Mesenteric fat pad (tissue), 1 donor: ENCODE data around the gene P2RY12. TPM values are rescaled to one million over a fixed set of nuclear protein-coding genes. Genes with fewer than 3 reads are reported as not detected.

Source experiments
- DNase-seq: peaks from one replicate; pipeline ENCODE4 v3.0.0-alpha.2; 2020; ENCODE audit warnings: low spot score
- total RNA-seq: library from RNA; stranded (reverse); fragmentation: NEBNext Ultra II Directional; extraction: Animal tissue kit (Norgen Biotek cat#: 25700); gene quantifications from one replicate; pipeline ENCODE4 v1.2.1, GENCODE V29; 2021
- donor health status: DM: yes; HTN: yes; CAD: no.

The P2RY12 gene
- total RNA-seq, 1 donor from 2014 or later = 5.7 TPM

DNA sequence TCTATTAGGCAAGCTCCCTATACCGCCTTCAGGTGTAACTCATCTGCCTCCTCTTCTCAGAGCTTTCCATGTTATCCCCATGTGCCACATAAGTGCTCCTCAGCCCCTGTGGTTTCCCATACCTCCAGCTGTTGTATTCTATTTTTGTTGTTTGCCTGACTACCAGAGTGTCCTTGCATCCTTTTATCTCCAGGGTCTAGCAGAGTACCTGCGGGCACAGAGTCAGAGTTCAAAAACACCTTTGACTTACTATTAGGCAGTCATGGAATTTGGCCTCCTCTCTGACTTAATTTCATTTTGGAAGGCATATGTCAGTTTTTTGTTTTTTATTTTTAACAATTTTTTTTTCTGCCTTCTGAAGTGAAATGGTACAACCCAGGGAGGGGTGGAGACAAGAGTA lies 75.0 kb downstream of the P2RY12 start:
- no peak for DNase-seq

DNA sequence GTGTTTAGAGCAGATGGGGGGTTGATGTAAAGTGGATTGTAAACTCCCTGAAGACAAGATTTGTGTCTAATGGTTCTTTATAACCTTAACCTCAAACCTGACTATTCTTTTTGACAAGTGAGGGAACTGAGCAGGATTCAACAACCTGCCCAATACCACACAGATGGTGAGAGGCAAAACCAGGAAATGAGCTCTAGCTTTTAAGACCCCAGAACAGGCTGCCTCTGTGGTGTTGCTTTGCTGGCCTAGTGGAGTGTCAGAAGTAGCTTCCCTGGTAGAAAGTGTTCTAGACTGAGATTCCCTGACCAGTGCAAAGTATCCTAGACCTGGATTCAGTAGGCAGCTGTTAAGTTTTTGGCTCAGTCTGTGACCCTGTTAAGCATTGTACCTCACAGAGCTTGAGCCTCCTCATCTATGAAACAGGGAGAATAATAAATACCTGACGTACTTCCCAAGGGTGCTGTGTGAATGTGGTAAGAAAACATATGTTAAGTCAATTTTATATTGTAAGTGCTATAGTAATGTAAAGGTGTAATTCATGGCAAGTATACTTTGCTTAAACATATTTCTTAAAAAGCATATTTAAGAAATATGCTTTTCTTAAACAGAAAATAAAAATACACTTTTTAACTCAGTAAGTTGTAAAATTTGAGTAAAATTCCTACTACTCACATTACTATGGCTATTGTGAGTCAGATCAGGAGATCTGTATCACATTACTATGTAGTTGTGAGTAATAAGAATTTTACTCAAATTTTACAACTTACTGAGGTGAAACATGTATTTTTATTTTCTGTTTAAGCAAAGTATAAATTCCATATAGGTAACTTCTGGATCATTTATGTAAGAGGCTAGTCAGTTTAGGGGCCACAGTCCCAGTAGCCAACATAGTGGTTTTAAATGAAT lies 76.7 kb downstream of the P2RY12 start:
- DNase-seq = no peak

DNA sequence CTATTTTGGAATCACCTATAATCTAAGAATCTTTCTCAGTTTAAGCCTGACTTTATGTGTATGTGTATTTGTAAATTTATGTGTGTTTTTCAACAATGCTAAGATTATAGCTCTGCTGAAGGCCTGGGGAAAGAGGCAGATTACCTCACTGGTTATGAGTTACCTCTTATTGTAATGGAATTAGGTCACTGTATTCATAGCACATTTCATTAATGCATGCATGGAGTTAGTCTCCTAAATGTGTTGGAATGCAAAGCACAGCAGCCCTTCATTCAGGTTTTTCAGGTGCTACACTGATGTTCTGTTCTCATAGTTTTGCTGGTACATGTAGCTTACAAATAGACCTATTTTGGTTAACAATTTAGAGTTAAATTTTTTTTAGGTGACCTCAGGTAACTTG lies 77.4 kb downstream of the P2RY12 start:
- DNase-seq = no peak

DNA sequence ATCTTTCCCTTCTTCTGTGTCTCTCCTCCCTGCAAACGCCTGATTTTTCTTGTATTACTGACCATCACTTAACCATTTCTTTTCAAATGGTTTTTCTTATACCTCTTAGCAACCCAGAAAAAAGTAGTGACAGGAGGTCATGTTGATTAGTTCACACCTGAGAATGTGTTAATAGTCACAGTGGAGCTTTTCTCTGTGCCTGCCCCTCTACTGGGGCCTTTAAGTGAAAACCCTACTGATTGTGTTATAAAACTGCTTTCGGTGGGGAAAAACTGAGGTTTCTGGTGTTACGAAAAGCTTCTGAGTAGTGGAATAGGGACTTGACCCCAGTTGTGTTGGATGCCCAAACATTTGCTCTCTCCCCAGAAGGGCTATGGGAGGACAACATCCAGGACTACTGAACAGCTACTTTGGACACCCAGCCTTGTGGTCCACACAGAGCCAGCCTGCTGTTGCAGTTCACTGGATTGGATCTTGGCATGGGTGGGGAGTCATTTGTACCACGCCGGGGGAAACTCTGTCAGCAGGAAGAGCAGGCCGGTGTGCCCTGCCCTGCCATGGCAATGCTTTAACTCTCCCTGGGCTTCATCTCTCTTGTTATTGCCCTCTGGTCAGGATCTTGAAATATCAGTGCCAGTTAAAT lies 78.3 kb downstream of the P2RY12 start:
- DNase-seq = no peak

DNA sequence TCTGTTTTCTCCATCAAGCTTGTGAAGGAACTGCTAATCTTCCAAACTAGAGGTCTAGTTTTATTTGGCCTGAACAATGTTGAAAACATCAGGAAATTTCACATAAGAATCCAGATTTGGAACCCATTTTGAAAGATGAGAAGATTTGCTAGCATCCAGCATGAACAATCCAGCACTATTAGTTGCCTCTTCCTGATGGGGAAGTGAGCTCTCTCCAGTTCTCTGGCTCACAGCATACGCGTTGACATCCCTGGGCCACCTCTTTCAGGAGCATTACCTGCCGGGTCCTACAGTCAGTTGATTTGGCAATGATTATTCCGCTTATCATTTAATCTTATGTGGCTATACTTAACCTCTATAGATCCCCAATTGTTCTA lies 78.8 kb downstream of the P2RY12 start:
- DNase-seq = no peak

DNA sequence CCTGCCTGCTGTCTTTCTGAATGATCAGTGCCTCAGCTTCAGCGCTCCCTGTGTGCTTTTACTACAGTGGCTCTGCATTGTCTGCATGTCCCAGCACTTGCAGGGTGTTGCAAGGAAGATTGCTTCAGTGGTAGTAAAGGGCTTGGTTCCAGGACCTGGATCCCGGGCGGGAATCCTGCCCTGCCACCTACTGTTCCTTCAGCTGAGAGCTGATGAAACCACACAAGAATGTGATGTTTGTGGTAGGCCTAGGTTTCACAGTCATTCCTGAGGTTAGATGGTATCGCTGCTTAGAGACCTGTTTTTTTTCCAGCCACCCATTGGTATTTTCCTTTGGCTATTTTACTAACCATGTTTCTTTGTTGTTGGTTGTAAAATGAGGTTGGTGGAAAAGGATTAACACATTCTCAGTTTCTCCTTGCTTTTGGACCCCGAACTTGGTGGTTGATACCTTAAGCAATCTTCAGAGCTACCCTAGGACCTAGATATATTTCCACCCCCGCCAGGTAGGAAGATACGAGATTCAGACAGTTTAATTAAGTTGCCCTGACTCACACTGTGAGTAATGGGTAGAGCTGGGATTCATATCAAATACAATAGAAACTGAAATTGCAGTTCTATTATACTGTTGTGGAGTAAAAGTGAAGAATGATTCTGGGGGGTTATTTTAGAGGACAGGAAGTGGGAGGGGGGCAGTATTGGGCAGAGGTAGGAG lies 79.3 kb downstream of the P2RY12 start:
- DNase-seq = no peak

DNA sequence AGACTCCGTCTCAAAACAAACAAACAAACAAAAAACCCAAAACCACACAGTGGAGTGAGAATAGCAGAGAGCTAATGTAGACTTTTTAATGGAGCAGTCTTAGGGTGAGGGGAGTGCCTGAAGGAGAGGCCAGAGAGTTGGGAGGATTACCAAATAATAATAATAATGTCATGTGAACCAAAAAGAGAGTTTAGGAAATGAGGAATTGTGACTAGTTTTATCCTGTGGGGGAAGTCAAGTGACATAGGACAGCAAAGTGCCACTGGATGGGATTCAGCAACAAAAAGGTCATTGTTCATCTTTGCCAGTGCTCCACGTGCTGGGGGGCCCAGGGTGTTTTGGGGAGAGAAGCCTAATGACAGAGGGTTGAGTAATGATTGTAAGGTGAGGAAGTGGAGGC lies 80.8 kb downstream of the P2RY12 start:
- DNase-seq = no peak

DNA sequence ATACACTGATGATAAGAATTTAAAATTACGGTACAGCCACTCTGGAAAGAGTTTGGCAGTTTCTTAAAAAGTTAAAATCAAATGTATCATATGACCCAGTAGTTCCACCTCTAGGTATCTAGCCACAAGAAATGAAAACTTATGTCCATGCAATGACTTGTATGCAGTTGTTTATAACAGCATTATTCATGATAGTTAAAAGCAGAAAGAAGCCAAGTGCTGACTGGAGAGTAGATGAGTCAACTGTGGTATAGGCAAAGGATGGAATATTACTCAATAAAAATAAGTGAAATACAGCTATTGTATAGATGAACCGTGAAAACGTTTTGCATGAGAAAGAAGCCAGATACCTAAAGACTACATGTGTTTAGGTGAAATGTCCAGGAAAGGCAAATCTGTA lies 82.8 kb downstream of the P2RY12 start:
- no peak for DNase-seq

DNA sequence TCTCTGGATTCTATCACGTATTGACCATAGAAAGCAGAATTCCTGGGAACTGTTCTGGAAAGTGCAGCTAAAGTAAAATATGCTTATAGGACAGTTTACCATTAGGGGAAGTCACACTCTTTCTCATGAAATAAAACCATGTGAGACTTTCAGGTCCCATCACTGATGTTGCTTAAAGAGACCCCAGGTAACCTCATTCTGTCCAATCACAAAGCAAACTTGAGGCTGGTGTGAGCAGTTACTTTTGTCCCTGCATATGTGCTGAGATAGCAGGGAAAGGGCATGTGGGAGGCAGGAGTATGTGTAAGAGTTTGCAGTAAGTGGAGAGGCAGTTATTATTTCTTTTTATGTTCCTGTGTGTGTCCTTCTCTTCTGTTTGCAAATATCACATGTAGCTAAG lies 84.0 kb downstream of the P2RY12 start:
- DNase-seq = no peak

DNA sequence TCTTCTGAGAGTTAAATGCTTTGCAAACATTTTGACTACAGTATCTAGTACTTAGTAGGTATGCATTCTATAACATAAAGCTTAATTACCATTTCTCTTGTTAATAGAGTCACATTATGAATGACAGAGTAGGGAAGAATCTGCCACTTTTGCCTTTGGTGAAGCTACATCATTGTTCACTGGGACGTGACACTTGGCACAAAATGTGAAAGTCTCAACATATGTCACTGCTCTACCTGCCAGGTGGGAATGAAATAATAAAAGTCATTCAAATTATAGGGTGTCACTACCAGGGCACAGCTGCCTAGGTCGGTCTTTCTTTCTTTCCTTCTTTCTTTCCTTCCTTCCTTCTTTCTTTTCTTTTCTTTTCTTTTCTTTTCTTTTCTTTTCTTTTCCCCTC lies 85.5 kb downstream of the P2RY12 start:
- no peak for DNase-seq

DNA sequence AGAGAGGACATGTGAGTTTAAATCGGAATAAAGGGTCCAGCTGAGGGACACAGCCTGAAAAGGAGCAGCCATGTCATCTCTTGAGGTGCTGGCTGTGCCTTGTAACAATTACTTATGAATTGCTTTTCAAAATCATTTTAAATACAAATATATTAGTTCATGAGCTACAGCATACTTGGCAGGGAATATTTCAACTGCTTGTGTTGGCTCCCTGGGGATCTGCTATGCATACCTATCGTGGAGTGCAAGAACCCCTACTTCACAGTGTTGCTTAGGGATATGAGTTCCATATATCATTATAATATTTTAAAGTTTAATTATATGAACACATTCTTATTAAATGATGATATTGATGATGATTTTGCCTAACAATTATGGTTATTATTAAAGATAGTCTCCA lies 87.1 kb downstream of the P2RY12 start:
- DNase-seq = no peak

DNA sequence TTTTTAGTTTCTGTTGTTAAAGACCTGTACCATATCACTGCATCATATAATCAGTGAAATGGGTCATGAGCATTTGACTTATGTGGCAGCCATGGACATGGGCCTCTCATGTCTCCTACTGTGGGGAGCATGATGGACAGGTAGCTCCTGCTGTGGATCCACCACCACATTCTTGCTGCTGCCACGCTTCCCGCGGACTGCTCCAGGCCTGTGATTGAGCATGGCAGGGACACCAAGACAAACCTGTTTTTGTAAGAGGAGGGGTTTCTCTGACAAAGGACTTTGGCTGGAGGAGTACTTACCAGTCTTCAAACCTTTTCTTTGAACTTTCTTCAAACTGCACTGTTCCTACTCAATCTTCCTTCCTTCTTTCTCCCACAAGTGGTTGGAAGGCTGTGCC lies 88.3 kb downstream of the P2RY12 start:
- no peak for DNase-seq

DNA sequence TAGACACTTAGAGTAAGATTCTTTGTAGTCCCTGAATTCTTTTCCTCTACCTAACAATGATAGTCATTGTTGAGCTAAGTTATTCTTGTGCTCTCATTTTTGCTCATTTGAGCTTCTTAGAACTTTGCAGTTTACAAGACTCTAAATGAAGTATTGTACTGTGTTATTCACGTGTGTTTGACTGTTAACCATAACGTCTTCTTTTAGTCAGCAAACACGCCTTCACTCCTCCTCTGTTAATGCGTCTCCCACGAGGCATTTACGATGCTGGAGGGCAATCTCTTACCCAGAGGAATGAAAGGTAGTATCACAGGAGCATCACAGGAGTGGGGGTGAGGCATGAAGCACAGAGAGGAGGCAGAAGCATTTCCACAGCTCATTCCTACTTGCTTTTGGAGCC lies 91.4 kb downstream of the P2RY12 start:
- DNase-seq = no peak

DNA sequence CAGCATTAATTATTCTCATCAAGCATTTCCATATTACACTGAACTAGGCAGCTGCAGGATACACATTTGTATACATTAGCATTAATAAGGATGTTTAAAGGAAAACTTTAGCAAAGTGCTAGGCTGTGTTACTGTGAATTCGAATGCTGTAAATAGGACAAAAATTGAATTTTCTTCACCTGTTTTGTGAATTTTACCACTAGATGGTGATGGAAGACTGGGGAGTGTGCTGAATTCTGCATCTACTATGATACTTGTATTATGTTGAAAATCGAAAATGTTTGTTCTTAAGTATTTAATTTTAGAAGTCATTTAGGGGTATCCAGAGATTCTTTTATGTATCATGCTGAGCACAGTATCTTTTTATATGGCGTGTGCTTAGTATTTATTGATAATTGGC lies 93.9 kb downstream of the P2RY12 start:
- DNase-seq = no peak

DNA sequence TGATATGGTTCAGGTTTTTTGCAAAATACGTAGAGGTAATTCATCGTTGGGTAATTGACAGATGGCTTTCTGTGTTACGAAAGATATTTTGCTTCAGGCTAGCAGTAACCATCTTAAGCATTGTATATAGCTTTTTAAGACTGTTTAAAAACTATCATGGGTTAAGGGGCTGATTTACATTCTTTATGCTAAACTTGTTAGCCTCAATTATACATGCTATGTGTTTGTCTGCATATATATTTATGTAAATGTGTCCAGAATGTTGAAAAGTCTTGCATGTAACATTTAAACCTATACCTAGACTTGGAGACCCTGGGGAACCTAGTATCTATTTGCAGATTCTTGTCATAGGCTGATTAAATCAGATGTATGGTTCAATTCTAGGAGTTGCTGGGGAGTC lies 95.1 kb downstream of the P2RY12 start:
- DNase-seq = no peak

Other genes with a start within 250 kb of the P2RY12 start
- 1.8 TPM for gene GPR171, start 181.5 kb downstream of the P2RY12 start, total RNA-seq
- gene P2RY14, start 106.2 kb downstream of the P2RY12 start, total RNA-seq = 1.4 TPM
- not detected for gene GPR87, start 67.9 kb downstream of the P2RY12 start, total RNA-seq
- 4.7 TPM for gene P2RY13, start 55.2 kb downstream of the P2RY12 start, total RNA-seq
- 4.5 TPM for gene IGSF10, start 76.3 kb upstream of the P2RY12 start, total RNA-seq